Stimulated activated naive CD8-positive, alpha-beta T cell treated with anti-CD3 and anti-CD28 coated beads, Interleukin-15, Interleukin-2, amounts not matched to agents 100 ng/mL and 50 ng/mL, for 24 hours (primary cell): ENCODE measurements around the gene MED26.

Source experiments
- H3K27ac Mint-ChIP-seq: one replicate; pipeline ENCODE4 v1.8.0; 2021; ENCODE audit warnings: mild to moderate bottlenecking, mixed read lengths
- H3K27me3 Mint-ChIP-seq: one replicate; pipeline ENCODE4 v1.8.0; 2021; ENCODE audit warnings: mixed read lengths
- H3K36me3 Mint-ChIP-seq: one replicate; pipeline ENCODE4 v1.8.0; 2021; ENCODE audit warnings: low read depth, mixed read lengths
- H3K4me1 Mint-ChIP-seq: one replicate; pipeline ENCODE4 v1.8.0; 2021; ENCODE audit warnings: low read depth, mixed read lengths
- H3K4me3 Mint-ChIP-seq: one replicate; pipeline ENCODE4 v1.8.0; 2021; ENCODE audit warnings: mild to moderate bottlenecking, mixed read lengths
- H3K9me3 Mint-ChIP-seq: one replicate; pipeline ENCODE4 v1.8.0; 2021; ENCODE audit warnings: mixed read lengths

The MED26 gene

GRCh38 chr19:16627193-16627927 is 644 bp downstream of the MED26 start:
- H3K36me3 Mint-ChIP-seq, result peaks cover 31% of the 10 kb centered on the region
- no peaks in the 10 kb centered on the region for H3K9me3 Mint-ChIP-seq
- no peaks in the 10 kb centered on the region for H3K27me3 Mint-ChIP-seq
- peak overlapping the region; percentile 85 for H3K27ac Mint-ChIP-seq
- H3K4me1 Mint-ChIP-seq, result peaks cover 47% of the 10 kb centered on the region
- H3K4me3 Mint-ChIP-seq, result peak overlapping the region; percentile 94

- peak overlapping the region; percentile 85 for H3K27ac Mint-ChIP-seq
- peak overlapping the region; percentile 94 for H3K4me3 Mint-ChIP-seq
- no peaks in the 10 kb centered on the region for H3K9me3 Mint-ChIP-seq
- peaks cover 27% of the 10 kb centered on the region for H3K36me3 Mint-ChIP-seq
- H3K4me1 Mint-ChIP-seq, result peaks cover 44% of the 10 kb centered on the region
- H3K27me3 Mint-ChIP-seq, result no peaks in the 10 kb centered on the region
These were observed 1.2 kb downstream of the MED26 start for GRCh38 chr19:16626796-16627192.

GRCh38 chr19:16625163-16625958 is 2.6 kb downstream of the MED26 start:
- no peaks in the 10 kb centered on the region for H3K9me3 Mint-ChIP-seq
- H3K4me3 Mint-ChIP-seq, result peak overlapping the region; percentile 94
- H3K4me1 Mint-ChIP-seq, result peaks cover 52% of the 10 kb centered on the region
- H3K27me3 Mint-ChIP-seq, result no peaks in the 10 kb centered on the region
- H3K27ac Mint-ChIP-seq, result no peak overlapping the region
- peaks cover 27% of the 10 kb centered on the region for H3K36me3 Mint-ChIP-seq

DNA sequence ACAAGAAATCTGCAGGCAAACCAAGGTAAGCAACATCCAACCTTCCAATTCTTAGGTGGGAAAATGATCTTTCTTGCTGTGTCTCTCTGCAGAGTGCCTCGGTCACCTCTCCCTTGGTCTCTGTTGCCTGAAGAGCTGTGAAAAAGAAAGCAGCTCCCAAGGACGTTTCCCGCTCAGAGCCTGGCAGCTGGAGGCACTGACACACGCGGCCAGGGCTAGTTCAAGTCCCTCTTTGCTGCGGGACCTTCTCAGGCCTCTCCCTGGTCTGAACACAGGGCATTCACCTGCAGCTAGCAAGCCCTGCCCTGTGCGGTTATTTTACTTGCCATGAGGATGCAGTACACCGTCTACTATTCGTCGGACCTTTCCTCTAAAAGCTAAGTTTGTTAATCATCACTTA is 3.8 kb downstream of the MED26 start:
- H3K27me3 Mint-ChIP-seq, result no peaks in the 10 kb centered on the region
- H3K4me1 Mint-ChIP-seq, result peaks cover 57% of the 10 kb centered on the region
- no peak overlapping the region for H3K4me3 Mint-ChIP-seq
- H3K27ac Mint-ChIP-seq, result no peak overlapping the region
- no peaks in the 10 kb centered on the region for H3K9me3 Mint-ChIP-seq
- peaks cover 24% of the 10 kb centered on the region for H3K36me3 Mint-ChIP-seq

DNA sequence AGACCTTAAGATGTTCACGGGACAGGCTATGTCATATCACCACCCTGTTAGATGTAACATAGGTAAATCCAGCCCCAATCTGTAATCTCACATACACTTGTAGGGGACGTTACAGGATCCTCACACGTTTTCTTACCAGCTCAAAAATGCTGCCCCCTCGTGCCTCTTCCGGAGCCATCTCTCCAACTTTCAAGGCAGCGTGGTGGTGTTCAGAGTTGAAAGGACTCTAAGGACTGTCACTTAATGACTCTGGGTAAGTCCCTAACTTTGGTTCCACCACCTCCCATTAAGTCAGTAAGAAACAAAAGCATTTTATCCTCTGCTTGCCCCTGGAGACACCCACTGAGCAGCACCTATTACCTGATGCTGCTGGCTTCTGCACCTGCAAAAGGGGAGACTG is 4.4 kb downstream of the MED26 start:
- no peak overlapping the region for H3K4me3 Mint-ChIP-seq
- no peaks in the 10 kb centered on the region for H3K27me3 Mint-ChIP-seq
- peaks cover 58% of the 10 kb centered on the region for H3K4me1 Mint-ChIP-seq
- no peak overlapping the region for H3K27ac Mint-ChIP-seq
- H3K9me3 Mint-ChIP-seq, result no peaks in the 10 kb centered on the region
- H3K36me3 Mint-ChIP-seq, result peaks cover 22% of the 10 kb centered on the region

DNA sequence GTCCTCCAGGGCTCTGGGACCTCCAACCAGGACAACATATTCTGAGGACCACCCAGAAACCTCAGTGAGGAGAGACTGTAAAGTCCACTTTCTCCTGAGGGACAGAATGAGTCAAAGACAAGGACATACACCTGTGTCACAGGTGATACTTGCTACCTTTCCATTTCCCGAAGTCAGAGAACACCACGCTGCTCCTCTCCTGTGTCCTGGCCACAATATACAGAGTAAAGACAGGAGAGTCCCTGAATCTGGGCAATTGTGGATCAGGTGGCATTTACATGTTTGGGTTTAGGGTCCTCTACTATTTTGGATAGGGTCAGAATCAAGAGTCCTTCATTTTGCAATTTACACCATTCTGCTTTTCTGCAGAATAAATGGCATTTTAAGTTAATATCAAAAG is 4.9 kb downstream of the MED26 start:
- no peak overlapping the region for H3K27ac Mint-ChIP-seq
- H3K4me3 Mint-ChIP-seq, result no peak overlapping the region
- no peaks in the 10 kb centered on the region for H3K9me3 Mint-ChIP-seq
- peaks cover 62% of the 10 kb centered on the region for H3K4me1 Mint-ChIP-seq
- H3K36me3 Mint-ChIP-seq, result peaks cover 22% of the 10 kb centered on the region
- no peaks in the 10 kb centered on the region for H3K27me3 Mint-ChIP-seq

DNA sequence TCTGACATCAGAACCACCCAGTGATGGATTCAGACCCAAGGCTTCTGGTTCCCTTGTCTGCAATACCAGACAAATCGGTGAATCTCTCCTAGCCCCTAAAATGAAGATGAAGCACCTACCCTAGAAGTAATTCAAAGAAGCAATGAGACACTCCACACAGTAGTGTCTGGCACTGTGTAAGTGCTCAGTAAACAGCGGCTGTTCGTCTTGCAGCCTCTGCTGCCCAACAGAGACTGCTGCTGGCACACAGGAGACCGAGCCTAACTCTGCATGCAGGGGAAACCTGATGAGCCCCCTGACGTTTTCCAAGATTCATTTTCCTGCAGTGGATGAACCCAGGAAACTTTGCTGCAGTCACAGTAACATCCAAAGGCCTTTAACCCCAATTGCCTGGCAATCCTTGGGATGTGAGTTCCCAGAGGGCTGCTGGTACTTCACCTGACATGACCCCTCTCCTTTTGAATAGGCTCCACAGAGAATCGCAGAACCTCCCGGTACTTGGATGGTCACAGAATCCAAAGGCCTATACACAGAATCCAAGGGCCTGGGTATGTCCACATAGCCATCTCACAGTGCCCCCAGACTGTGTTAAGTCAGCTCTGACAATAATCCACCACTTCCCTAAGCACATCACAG is 6.7 kb downstream of the MED26 start:
- Mint-ChIP-seq H3K36me3 (peaks cover 21% of the 10 kb centered on the region), H3K9me3 (no peaks in the 10 kb centered on the region), H3K27ac (no peak overlapping the region), H3K4me3 (no peak overlapping the region), H3K4me1 (peaks cover 70% of the 10 kb centered on the region), H3K27me3 (no peaks in the 10 kb centered on the region)

GRCh38 chr19:16620584-16620983 is 7.4 kb downstream of the MED26 start:
- Mint-ChIP-seq H3K27me3 (no peaks in the 10 kb centered on the region), H3K36me3 (peaks cover 14% of the 10 kb centered on the region), H3K9me3 (no peaks in the 10 kb centered on the region), H3K27ac (no peak overlapping the region), H3K4me1 (peaks cover 70% of the 10 kb centered on the region), H3K4me3 (no peak overlapping the region)

- H3K9me3 Mint-ChIP-seq, result no peaks in the 10 kb centered on the region
- H3K4me1 Mint-ChIP-seq, result peaks cover 70% of the 10 kb centered on the region
- H3K27me3 Mint-ChIP-seq, result no peaks in the 10 kb centered on the region
- no peak overlapping the region for H3K27ac Mint-ChIP-seq
- no peak overlapping the region for H3K4me3 Mint-ChIP-seq
- peaks cover 8% of the 10 kb centered on the region for H3K36me3 Mint-ChIP-seq
These were observed 8.0 kb downstream of the MED26 start for GRCh38 chr19:16620018-16620417.

GRCh38 chr19:16619457-16619856 is 8.5 kb downstream of the MED26 start:
- Mint-ChIP-seq H3K4me3 (no peak overlapping the region), H3K9me3 (no peaks in the 10 kb centered on the region), H3K27me3 (no peaks in the 10 kb centered on the region), H3K36me3 (peaks cover 7% of the 10 kb centered on the region), H3K4me1 (peaks cover 70% of the 10 kb centered on the region), H3K27ac (no peak overlapping the region)

DNA sequence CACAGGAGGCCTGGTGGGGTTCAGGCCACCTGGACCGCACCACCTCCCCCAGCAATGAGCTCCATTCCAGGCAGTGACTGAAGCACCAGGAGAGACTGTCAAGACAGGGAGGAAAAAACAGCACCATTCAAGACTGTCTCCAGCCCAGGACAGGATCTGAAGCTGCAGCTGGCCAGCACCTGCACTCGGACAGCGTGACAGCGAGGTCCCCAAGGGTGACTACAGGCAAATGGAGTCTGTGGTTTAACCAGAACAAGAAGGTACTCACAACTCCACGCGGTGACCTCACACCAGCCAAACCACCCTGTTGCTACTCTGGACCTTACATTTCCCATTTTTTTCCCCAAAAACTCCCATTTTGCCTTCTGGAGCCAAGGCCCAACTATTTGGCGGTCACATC is 9.8 kb downstream of the MED26 start:
- Mint-ChIP-seq H3K27me3 (no peaks in the 10 kb centered on the region), H3K36me3 (peaks cover 3% of the 10 kb centered on the region), H3K27ac (peak overlapping the region; percentile 54), H3K4me1 (peaks cover 71% of the 10 kb centered on the region), H3K9me3 (no peaks in the 10 kb centered on the region), H3K4me3 (no peak overlapping the region)

DNA sequence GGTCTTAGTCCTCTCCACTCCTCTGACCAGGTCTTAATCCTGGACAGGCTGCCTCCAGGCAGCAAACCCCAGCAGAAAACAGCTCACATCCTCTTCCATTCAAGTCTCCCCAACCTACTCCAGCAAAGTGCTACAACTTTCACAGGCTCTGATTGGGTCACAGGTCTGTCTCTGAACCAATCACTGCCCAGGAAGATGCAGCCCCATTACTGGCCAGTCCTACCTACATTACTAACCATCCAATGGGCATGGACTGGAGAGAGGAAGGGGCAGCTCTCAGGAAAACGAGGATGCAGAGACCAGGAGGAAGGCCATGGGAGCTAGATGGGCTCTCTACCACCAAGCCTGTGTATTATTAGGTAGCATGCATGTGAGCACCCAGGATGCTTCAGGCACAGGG is 12.2 kb downstream of the MED26 start:
- no peaks in the 10 kb centered on the region for H3K9me3 Mint-ChIP-seq
- H3K4me3 Mint-ChIP-seq, result no peak overlapping the region
- H3K4me1 Mint-ChIP-seq, result peaks cover 85% of the 10 kb centered on the region
- H3K27ac Mint-ChIP-seq, result no peak overlapping the region
- H3K36me3 Mint-ChIP-seq, result no peaks in the 10 kb centered on the region
- no peaks in the 10 kb centered on the region for H3K27me3 Mint-ChIP-seq

GRCh38 chr19:16614941-16615340 is 13.1 kb downstream of the MED26 start:
- peaks cover 85% of the 10 kb centered on the region for H3K4me1 Mint-ChIP-seq
- no peaks in the 10 kb centered on the region for H3K27me3 Mint-ChIP-seq
- H3K9me3 Mint-ChIP-seq, result no peaks in the 10 kb centered on the region
- H3K36me3 Mint-ChIP-seq, result no peaks in the 10 kb centered on the region
- H3K27ac Mint-ChIP-seq, result peak overlapping the region; percentile 68
- H3K4me3 Mint-ChIP-seq, result peak overlapping the region; percentile 2

- Mint-ChIP-seq H3K9me3 (no peaks in the 10 kb centered on the region), H3K4me3 (no peak overlapping the region), H3K36me3 (no peaks in the 10 kb centered on the region), H3K27me3 (no peaks in the 10 kb centered on the region), H3K4me1 (peaks cover 82% of the 10 kb centered on the region), H3K27ac (no peak overlapping the region)
These were observed 14.2 kb downstream of the MED26 start for GRCh38 chr19:16613841-16614240.

DNA sequence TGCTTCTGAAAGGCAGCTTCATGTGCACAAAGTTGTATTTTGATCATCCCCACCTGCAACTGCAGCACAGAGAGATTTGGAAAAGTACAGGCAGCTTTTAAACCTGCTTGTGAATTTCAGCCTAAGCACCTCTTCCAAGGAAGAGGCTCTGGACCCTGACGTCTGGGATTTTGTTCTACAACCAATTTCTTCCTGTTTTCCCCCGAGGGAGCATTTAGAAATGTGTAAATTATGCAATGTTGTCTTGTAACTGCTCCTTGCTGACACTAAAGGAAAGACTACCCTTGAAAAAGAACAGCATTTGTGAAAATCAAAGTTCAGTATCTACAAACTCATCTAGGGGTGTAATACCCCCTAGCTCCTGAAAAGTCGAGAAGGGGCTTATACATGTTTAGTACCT is 15.4 kb downstream of the MED26 start:
- no peak overlapping the region for H3K27ac Mint-ChIP-seq
- no peaks in the 10 kb centered on the region for H3K9me3 Mint-ChIP-seq
- no peaks in the 10 kb centered on the region for H3K36me3 Mint-ChIP-seq
- peaks cover 83% of the 10 kb centered on the region for H3K4me1 Mint-ChIP-seq
- no peak overlapping the region for H3K4me3 Mint-ChIP-seq
- H3K27me3 Mint-ChIP-seq, result no peaks in the 10 kb centered on the region
